Duodenal mucosa (tissue), 2 donors: ENCODE results near the gene SORL1-AS1.

ENCODE experiments used
- H3K27ac ChIP-seq: one replicate; pipeline ENCODE4 v1.7.0; 2013; ENCODE audit warnings: low read depth, low read length
- H3K27me3 ChIP-seq, 2 donors: one replicate each; pipeline ENCODE4 v1.7.0; 2013; ENCODE audit warnings: low read length in 2 of 2, control low read depth in 1 of 2; ENCODE audit not compliant: insufficient read depth in 2 of 2, control insufficient read depth in 1 of 2
- H3K36me3 ChIP-seq, 2 donors: one replicate each; pipeline ENCODE4 v1.7.0; 2013; ENCODE audit warnings: low read length in 2 of 2, control low read depth in 1 of 2; ENCODE audit not compliant: insufficient read depth in 2 of 2, control insufficient read depth in 1 of 2
- H3K4me1 ChIP-seq, 2 donors: one replicate each; pipeline ENCODE4 v1.7.0; 2013; ENCODE audit warnings: low read length in 2 of 2, control low read depth in 1 of 2; ENCODE audit not compliant: insufficient read depth in 2 of 2, control insufficient read depth in 1 of 2
- H3K4me3 ChIP-seq, 2 donors: one replicate each; pipeline ENCODE4 v1.7.0; 2013; ENCODE audit warnings: low read length in 2 of 2, low read depth in 1 of 2
- H3K9ac ChIP-seq, 2 donors: one replicate each; pipeline ENCODE4 v1.7.0; 2013; ENCODE audit warnings: low read length in 2 of 2, low read depth in 1 of 2
- H3K9me3 ChIP-seq, 2 donors: one replicate each; pipeline ENCODE4 v1.7.0; 2013; ENCODE audit warnings: low read length in 2 of 2, control low read depth in 1 of 2; ENCODE audit not compliant: control insufficient read depth in 1 of 2

The SORL1-AS1 gene

DNA sequence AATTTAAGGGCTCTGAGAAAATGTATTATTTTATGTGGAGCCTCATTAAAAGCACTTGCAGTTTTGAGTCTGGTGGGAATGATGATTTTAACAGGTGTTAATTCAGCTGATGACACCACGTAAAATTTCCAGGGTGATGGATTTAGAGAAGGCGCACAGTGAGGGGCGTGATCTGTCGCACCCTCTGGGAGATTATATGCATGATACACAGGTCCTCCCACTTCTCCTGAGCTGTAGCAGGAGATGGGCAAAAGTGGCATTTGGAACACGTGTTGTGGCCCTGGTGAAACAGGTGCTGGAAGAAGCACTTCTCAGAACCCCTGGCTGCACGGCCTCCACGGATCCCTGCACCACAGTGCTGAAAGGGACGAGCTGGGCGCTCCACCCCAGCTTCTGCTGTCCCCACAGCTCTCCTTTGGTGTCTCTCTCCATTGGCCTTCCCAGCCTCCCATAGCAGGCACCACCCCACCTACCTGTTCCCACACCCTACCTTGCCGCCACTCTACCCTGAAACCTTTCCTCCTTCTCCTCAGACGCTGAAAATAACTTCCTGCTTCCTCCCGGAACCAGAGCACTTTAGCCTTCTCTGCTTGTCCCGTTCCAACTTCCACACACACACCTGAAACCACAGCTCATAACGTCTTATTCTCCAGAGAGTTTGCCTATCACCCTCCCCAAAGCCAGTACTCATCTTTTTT is 7.5 kb downstream of the SORL1-AS1 start:
- Histone ChIP-seq H3K4me3 (no peak overlapping the region), H3K27ac (no peak overlapping the region), H3K9ac (no peak overlapping the region), H3K9me3 (no peaks in the 10 kb centered on the region), H3K27me3 (no peaks in the 10 kb centered on the region), H3K36me3 (no peaks in the 10 kb centered on the region), H3K4me1 (peaks cover 8 to 18% of the 10 kb centered on the region in 2 donors)

DNA sequence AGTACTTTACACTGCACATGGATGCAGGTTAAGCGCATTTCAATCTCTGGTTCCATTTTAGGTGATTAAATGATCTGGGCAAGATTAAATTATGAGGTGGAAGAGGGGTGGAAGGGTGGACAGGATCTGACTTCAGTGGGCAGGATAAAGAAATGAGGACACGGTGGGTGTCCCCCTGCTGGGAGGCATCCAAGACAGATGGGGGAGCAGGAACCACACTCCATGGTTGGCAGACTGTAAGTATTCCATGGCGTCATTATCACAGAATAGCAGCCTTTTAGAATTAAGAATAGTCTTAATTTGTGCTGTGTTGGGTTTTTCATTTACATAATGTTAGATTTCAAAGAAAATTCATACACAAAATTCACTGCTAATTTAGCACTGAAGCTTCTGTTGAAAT is 8.2 kb downstream of the SORL1-AS1 start:
- Histone ChIP-seq H3K9me3 (no peaks in the 10 kb centered on the region), H3K36me3 (no peaks in the 10 kb centered on the region), H3K4me3 (no peak overlapping the region), H3K27ac (no peak overlapping the region), H3K27me3 (no peaks in the 10 kb centered on the region), H3K4me1 (peaks cover 4 to 12% of the 10 kb centered on the region in 2 donors), H3K9ac (no peak overlapping the region)

DNA sequence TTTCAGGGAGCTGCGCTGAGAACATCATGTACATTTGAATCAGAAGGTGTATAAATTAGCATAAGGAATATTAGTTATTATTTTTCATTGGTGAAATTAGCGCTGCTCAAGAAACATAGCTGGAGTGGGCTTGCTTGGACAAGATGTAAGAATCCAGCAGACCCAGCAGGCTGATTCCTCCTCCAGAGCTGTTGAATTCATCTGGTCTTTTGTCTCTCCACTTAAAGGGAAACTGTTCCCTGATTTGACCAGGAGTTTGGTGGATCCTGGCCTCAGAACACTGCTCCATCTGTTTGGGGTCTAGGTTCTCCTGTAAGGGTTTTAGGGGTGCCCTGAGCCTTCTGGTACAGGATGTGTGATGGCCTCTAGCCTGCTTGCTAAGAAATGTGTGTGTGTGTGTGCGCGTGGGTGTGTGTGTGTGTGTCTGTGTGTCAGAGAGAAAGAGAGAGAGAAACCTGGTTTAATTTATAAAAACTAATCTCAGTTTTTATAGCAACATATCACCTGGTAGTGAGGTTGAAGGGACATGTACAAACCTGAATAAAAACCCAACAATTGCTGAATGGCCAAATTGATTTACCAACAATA is 9.0 kb downstream of the SORL1-AS1 start:
- Histone ChIP-seq H3K36me3 (no peaks in the 10 kb centered on the region), H3K4me3 (no peak overlapping the region), H3K27ac (no peak overlapping the region), H3K9ac (no peak overlapping the region), H3K4me1 (peaks cover 4 to 12% of the 10 kb centered on the region in 2 donors), H3K27me3 (no peaks in the 10 kb centered on the region), H3K9me3 (no peaks in the 10 kb centered on the region)

DNA sequence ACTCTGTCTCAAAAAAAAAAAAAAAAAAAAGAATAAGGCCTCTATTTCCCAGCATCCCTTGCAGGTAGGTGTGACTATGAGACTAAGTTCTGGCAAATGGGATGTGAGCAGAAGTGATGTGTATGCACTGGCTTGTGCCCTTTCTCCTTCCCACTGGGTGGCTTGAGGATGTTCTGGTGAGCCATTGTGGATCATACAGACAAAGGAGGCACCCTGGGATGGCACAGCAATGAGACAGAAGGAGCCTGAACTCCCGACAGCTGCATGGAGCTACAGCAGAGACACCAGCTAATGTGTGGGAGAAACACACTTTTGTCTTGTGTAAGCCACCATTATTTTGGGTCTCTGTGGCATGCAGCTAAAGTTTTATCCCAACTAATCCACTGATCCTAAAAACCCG is 11.2 kb downstream of the SORL1-AS1 start:
- peaks cover 4 to 12% of the 10 kb centered on the region in 2 donors for H3K4me1 ChIP-seq
- no peak overlapping the region for H3K9ac ChIP-seq
- no peak overlapping the region for H3K27ac ChIP-seq
- H3K9me3 ChIP-seq, result no peaks in the 10 kb centered on the region
- no peaks in the 10 kb centered on the region for H3K36me3 ChIP-seq
- H3K27me3 ChIP-seq, result no peaks in the 10 kb centered on the region
- no peak overlapping the region for H3K4me3 ChIP-seq

DNA sequence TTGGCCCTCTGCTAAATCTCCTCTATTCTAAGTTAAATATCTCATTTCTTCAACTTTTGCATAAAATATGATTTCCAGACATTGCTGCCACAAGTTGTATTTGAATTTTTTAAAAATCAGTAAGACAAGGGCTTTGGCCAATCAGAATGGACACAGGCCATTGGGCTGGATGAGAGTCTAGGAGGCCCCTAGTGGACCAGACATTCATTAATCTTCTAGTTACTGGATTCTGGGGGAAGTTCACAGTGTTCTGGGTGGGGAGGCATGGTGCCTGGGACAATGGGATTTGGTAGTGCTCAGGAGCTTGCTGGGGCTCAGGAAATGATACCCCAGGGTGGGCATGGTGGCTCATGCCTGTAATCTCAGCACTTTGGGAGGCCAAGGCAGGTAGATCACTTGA is 13.0 kb downstream of the SORL1-AS1 start:
- Histone ChIP-seq H3K9me3 (no peaks in the 10 kb centered on the region), H3K4me1 (no peaks in the 10 kb centered on the region), H3K9ac (no peak overlapping the region), H3K27me3 (no peaks in the 10 kb centered on the region), H3K36me3 (no peaks in the 10 kb centered on the region), H3K4me3 (no peak overlapping the region), H3K27ac (no peak overlapping the region)

DNA sequence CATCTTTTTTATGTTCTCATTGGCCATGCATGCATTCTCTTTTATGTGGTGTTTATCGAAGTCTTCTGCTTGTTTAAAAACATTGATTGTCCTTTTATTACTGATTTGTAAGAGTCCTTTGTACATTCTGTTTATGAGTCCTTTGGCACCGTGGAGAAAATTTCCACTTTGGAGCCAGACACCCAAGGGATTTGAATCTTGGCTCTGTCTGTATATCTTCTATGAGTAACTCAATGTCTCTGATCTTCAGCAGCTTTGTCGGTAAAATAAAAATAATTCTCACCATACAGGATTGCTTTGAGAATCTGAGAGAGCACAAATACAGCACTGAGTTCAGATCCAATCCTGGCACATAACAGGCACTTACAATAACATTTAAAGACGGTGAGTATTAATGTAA is 13.4 kb downstream of the SORL1-AS1 start:
- Histone ChIP-seq H3K27me3 (no peaks in the 10 kb centered on the region), H3K4me3 (no peak overlapping the region)

DNA sequence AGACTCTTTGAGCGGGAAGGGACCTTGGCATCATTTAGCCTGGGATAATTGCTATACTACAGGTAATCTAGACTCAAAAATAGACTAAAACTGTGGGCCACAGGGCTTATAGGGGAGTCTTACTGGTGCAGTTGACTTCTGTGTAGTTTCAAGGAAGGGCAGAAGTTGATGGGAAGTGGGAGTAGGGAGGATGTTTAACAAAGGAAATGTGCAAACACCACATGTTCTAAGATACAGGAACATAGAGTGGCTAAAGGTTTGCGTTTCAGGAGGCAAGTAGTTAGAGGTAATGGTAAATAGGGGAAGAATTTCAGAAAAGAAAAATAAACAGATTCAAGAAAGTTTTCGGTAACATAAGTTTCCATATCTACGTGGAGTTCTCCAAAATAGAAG is 15.1 kb downstream of the SORL1-AS1 start:
- Histone ChIP-seq H3K27ac (no peak overlapping the region), H3K4me1 (peaks cover 0 to 5% of the 10 kb centered on the region in 2 donors), H3K27me3 (no peaks in the 10 kb centered on the region), H3K36me3 (no peaks in the 10 kb centered on the region), H3K9ac (no peak overlapping the region), H3K9me3 (no peaks in the 10 kb centered on the region), H3K4me3 (no peak overlapping the region)

More for the DNA sequence above, 13.4 kb downstream of the SORL1-AS1 start:
- no peak overlapping the region for H3K27ac ChIP-seq
- H3K4me1 ChIP-seq, result no peaks in the 10 kb centered on the region
- no peaks in the 10 kb centered on the region for H3K9me3 ChIP-seq
- no peak overlapping the region for H3K9ac ChIP-seq
- H3K36me3 ChIP-seq, result no peaks in the 10 kb centered on the region

DNA sequence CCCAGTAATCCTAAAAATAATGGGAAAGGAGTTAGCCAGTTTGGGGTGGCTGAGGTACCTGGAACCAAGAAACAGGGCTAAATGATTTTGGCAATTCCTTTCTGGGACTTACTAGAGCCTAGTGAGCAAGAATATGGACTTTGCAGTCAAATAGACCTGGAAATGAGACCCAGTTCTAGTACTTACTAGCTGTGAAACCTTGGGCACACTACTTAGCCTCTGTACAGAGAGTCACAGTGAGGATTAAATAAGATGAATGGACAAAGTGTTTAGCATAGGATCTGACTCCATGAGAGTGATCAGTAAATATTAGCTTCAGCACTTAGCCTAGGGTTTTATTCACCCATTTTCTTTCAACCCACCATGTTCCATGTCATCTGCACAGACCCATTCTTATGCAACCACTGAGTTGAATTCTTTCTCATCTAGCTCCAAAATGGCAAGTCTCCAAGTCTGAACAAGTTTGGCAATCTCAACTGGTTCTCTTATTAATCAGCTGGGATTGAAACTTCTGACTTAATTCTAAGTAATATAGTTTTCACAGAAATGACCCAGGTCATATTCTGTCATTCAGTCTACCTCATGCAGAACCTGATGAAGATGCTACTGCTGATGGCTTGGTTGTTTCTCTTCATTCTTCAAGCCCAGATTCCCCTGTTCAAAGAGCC is 15.6 kb downstream of the SORL1-AS1 start:
- Histone ChIP-seq H3K36me3 (no peaks in the 10 kb centered on the region), H3K4me1 (peaks cover 0 to 5% of the 10 kb centered on the region in 2 donors), H3K4me3 (no peak overlapping the region), H3K9me3 (no peaks in the 10 kb centered on the region), H3K27me3 (no peaks in the 10 kb centered on the region), H3K9ac (no peak overlapping the region), H3K27ac (no peak overlapping the region)

DNA sequence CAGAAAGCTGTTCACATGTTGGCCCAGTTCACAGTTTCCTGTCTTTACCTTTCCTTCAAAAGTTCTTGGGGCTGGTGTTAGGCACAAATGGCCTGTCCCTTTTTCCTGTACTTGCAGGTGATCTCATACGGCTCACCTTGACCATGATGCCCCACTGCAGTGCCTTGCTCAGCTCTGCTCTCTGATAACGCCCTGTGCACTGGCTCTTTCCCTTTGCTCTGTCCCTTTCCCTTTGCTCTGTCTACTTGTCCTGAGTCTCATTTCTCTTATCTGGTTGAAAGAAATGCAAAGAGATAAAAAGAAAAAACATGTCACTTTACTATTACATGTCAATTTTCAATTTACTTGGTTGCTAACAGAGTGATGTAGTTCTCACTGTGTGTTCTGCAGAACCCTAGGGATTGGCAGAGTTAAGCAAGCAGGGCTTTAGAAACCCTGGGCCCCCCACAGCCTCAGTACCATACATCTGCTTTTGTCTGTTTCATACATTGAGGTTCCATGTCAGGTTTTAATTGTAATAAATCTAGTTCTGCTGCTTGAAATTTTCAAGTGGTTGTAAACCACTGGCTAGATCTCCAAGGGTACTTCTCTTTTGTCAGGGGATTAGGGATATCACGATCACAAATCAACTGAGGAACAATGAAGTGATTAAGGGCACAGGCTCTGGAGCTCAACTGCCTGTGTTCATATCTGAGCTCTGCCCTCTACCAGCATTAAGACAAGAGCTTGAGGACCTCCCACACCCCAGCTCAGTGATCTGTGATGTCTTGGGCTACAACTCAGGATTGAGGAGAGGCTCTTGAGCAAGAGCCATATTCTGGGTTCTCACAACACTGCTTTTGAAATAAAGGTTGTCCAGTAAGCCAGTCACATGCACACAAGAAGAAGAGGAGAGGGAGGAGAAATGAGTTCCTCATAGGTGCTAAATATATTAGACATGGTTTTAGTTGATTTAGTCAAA is 16.9 kb downstream of the SORL1-AS1 start:
- no peak overlapping the region for H3K9ac ChIP-seq
- no peaks in the 10 kb centered on the region for H3K9me3 ChIP-seq
- H3K4me3 ChIP-seq, result no peak overlapping the region
- no peaks in the 10 kb centered on the region for H3K27me3 ChIP-seq
- no peaks in the 10 kb centered on the region for H3K36me3 ChIP-seq
- H3K27ac ChIP-seq, result no peak overlapping the region
- H3K4me1 ChIP-seq, result peaks cover 0 to 5% of the 10 kb centered on the region in 2 donors
